K562 (cell line): ENCODE results near the gene TENM3. TPM values are rescaled to one million over a fixed set of nuclear protein-coding genes. Genes with fewer than 3 reads are reported as not detected.

Source experiments
- ATAC-seq: fragments of 200-7000 bp; cut with Tn5 transposase; 3 replicates; pipeline ENCODE4 v1.9.1; 2020; ENCODE audit warnings: moderate library complexity
- BruUV-seq: library from RNA; stranded (reverse); fragments of 400-500 nt; replicated peaks from 2 replicates; lab custom pipeline; 2021; lab: Mats Ljungman, UMichigan
- CTCF ChIA-PET: fragments of 300-600 bp; formaldehyde crosslinking; extraction: SDS; loops from one replicate; lab custom pipeline; 2021; ENCODE audit warnings: low intra/inter-chr PET ratio; lab: Yijun Ruan, JAX
- POLR2A ChIA-PET: fragments of 300-600, 350-650 bp; sonication (Branson Sonifier 250); formaldehyde crosslinking; extraction: SDS; loops from one replicate; lab custom pipeline; 2021; ENCODE audit warnings: antibody characterized with exemption, inconsistent platforms; lab: Yijun Ruan, JAX
- DNase-seq, 4 experiments: peaks; one replicate each; pipeline versions ENCODE4 v3.0.0 to v3.0.0-alpha.2; 2011 to 2018; ENCODE audit warnings: low spot score in 3 of 4, mixed read lengths in 3 of 4; ENCODE audit errors: extremely low read depth in 1 of 4
- FAIRE-seq: peaks from 2 replicates; lab custom pipeline; 2011; peaks lifted over from hg19 to GRCh38; lab: Jason Lieb, UNC
- H2AFZ ChIP-seq: 2 replicates; pipeline ENCODE4 v1.6.0; 2011; ENCODE audit warnings: low read depth, low read length, control low read depth, inconsistent platforms
- H3K27ac ChIP-seq: fragments of 200-600 bp; 3 replicates; pipeline ENCODE4 v1.8.0; 2011; ENCODE audit warnings: low read depth, mild to moderate bottlenecking, control low read depth, inconsistent platforms, low read length, moderate library complexity, mixed read lengths; ENCODE audit errors: extremely low read depth
- H3K27me3 ChIP-seq, 2 experiments: fragments of 300-600 bp in 1 of 2; 2 replicates in 1 of 2; 3 replicates in 1 of 2; pipeline versions ENCODE4 v1.6.0 to v1.8.0; 2011; ENCODE audit warnings: inconsistent platforms in 2 of 2, low read length in 2 of 2, mild to moderate bottlenecking in 1 of 2, mixed read lengths in 1 of 2, moderate library complexity in 1 of 2; ENCODE audit not compliant: control insufficient read depth in 2 of 2, insufficient read depth in 2 of 2
- H3K36me3 ChIP-seq: fragments of 300-600 bp; 3 replicates; pipeline ENCODE4 v1.8.0; 2011; ENCODE audit warnings: mild to moderate bottlenecking, low read length, inconsistent platforms; ENCODE audit not compliant: control insufficient read depth, insufficient read depth
- H3K4me1 ChIP-seq, 2 experiments: fragments of 200-600 bp in 1 of 2; replicated peaks in 1 of 2; 2 replicates in 1 of 2; 3 replicates in 1 of 2; pipeline versions ENCODE4 v1.5.1 to v1.8.0; 2011; ENCODE audit warnings: inconsistent platforms in 2 of 2, low read length in 2 of 2, mild to moderate bottlenecking in 1 of 2, mixed read lengths in 1 of 2, moderate library complexity in 1 of 2; ENCODE audit not compliant: control insufficient read depth in 2 of 2, insufficient read depth in 2 of 2
- H3K4me2 ChIP-seq: 2 replicates; pipeline ENCODE4 v1.6.1; 2011; ENCODE audit warnings: low read length, control low read depth, inconsistent platforms, mixed read lengths; ENCODE audit not compliant: insufficient read depth
- H3K4me3 ChIP-seq: fragments of 200-600 bp; sonication (generic), shearing (Covaris generic); 2 replicates; pipeline ENCODE4 v1.5.1; 2016; ENCODE audit warnings: control low read depth, inconsistent platforms
- H3K79me2 ChIP-seq: fragments of 200-600 bp; 3 replicates; pipeline ENCODE4 v1.8.0; 2011; ENCODE audit warnings: low read length, inconsistent platforms; ENCODE audit not compliant: control insufficient read depth, insufficient read depth
- H3K9ac ChIP-seq, 2 experiments: 2 replicates each; pipeline versions ENCODE4 v1.6.0 to v1.6.1; 2011; ENCODE audit warnings: low read depth in 2 of 2, low read length in 2 of 2, control low read depth in 1 of 2, inconsistent platforms in 1 of 2, mild to moderate bottlenecking in 1 of 2, mixed read lengths in 1 of 2; ENCODE audit not compliant: insufficient read depth in 1 of 2
- H3K9me1 ChIP-seq: one replicate; pipeline ENCODE4 v1.6.0; 2011; ENCODE audit warnings: inconsistent platforms, mild to moderate bottlenecking, low read length, moderate library complexity; ENCODE audit not compliant: control insufficient read depth, insufficient read depth
- H3K9me3 ChIP-seq: replicated peaks from 2 replicates; pipeline ENCODE4 v1.5.1; 2011; ENCODE audit warnings: low read depth, low read length, inconsistent platforms; ENCODE audit not compliant: control insufficient read depth, insufficient read depth
- H4K20me1 ChIP-seq: replicated peaks from 2 replicates; pipeline ENCODE4 v1.6.1; 2011; ENCODE audit warnings: low read length, inconsistent platforms, mixed read lengths; ENCODE audit not compliant: control insufficient read depth, insufficient read depth
- CEBPB ChIP-seq: fragments of 450-650 bp; IDR thresholded peaks from 2 replicates; pipeline ENCODE4 v1.6.1; 2016; ENCODE audit warnings: missing genetic modification characterization, missing compliant biosample characterization
- CEBPG ChIP-seq, 3 experiments: fragments of 200-800 bp in 1 of 3; sonication (Bioruptor generic) in 1 of 3; sonication (generic) in 1 of 3; formaldehyde crosslinking in 1 of 3; IDR thresholded peaks in 2 of 3; conservative IDR thresholded peaks in 1 of 3; 2 replicates each; pipeline versions ENCODE4 v1.6.1 to v1.8.0; 2016 to 2022; ENCODE audit warnings: missing compliant biosample characterization in 2 of 3, missing genetic modification characterization in 2 of 3, mild to moderate bottlenecking in 1 of 3, missing genetic modification reagents in 1 of 3
- HDAC3 ChIP-seq: fragments of 450-650 bp; IDR thresholded peaks from 2 replicates; pipeline ENCODE4 v1.6.1; 2018; ENCODE audit warnings: borderline replicate concordance, mild to moderate bottlenecking, moderate library complexity; ENCODE audit not compliant: partially characterized antibody
- KDM1A ChIP-seq, 2 experiments: fragments of 450-650 bp; IDR thresholded peaks; 2 replicates each; pipeline ENCODE4 v1.6.1; 2016; ENCODE audit warnings: mild to moderate bottlenecking in 2 of 2
- MAZ ChIP-seq, 2 experiments: fragments of 450-650 bp in 1 of 2; sonication (generic) in 1 of 2; formaldehyde crosslinking; IDR thresholded peaks in 1 of 2; conservative IDR thresholded peaks in 1 of 2; 2 replicates each; pipeline versions ENCODE4 v1.4.0 to v1.5.0; 2020; ENCODE audit warnings: mild to moderate bottlenecking in 1 of 2, missing genetic modification reagents in 1 of 2
- NR1H2 ChIP-seq: sonication (generic); formaldehyde crosslinking; IDR thresholded peaks from 2 replicates; pipeline ENCODE4 v1.4.0; 2020; ENCODE audit warnings: mild to moderate bottlenecking, missing genetic modification reagents
- RBBP5 ChIP-seq: fragments of 200-600 bp; sonication (generic); IDR thresholded peaks from 2 replicates; pipeline ENCODE4 v1.6.1; 2012; ENCODE audit warnings: borderline replicate concordance, mild to moderate bottlenecking, low read length, control low read depth, inconsistent platforms; ENCODE audit not compliant: insufficient read depth, poor library complexity, severe bottlenecking
- WHSC1 ChIP-seq: IDR thresholded peaks from one replicate; pipeline ENCODE4 v1.6.1; 2012; ENCODE audit warnings: low read length, control low read depth, inconsistent platforms
- WGBS: fragments of 100-300 bp; shearing (Covaris generic); methylation state at CpG from one replicate; pipeline ENCODE4 v1.1.6; 2016; ENCODE audit warnings: low coverage, mixed read lengths; ENCODE audit not compliant: insufficient coverage; ENCODE audit errors: missing lambda C conversion rate; 5-methylcytosine and 5-hydroxymethylcytosine counted together
- in situ Hi-C: fragments of 300-500 bp; cut with MboI; formaldehyde crosslinking; loops from 4 replicates; pipeline ENCODE4 v1.15.0; 2018; ENCODE audit warnings: inconsistent platforms, mixed read lengths
- intact Hi-C: fragments of 100-400 bp; cut with micrococcal nuclease; formaldehyde crosslinking; loops from 2 replicates; pipeline ENCODE4 v1.14.2; 2022
- polyA plus RNA-seq, 8 experiments: library from polyadenylated mRNA; depleted of rRNA in 4 of 8; stranded (reverse) in 5 of 8; unstranded in 3 of 8; fragments of >200 nt; fragmentation: Nextera tagmentation in 2 of 8; fragmentation: Illumina TruSeq in 1 of 8; extraction: Ambion mirVana in 2 of 8; extraction: Trizol in 1 of 8; gene quantifications; 2 replicates each; pipeline versions ENCODE4 v1.2.1 to v1.2.3, GENCODE V29; 2011 to 2014; ENCODE audit warnings: inconsistent platforms in 1 of 8, missing spikeins in 1 of 8
- total RNA-seq, 7 experiments: library from RNA; depleted of rRNA in 6 of 7; stranded (reverse); fragments of >200 nt in 6 of 7; fragmentation: Illumina TruSeq in 2 of 7; extraction: Trizol in 2 of 7; gene quantifications; 2 replicates each; pipeline versions ENCODE4 v1.2.1 to v1.2.3, GENCODE V29; 2011 to 2021; ENCODE audit warnings: low replicate concordance in 1 of 7

TENM3 gene
- total and polyA plus RNA-seq, 9 of the 15 experiments (the other 6 are each of a cell fraction or from before 2014, with no cell fraction given): 0.01 to 0.02 TPM; not detected in 7

GRCh38 chr4:182578402-182578801 lies 335.2 kb downstream of the TENM3 start:
- ChIA-PET CTCF (interaction anchor here (0.7 kb wide), 1 partner anchor 1504 kb away, joined by 3 read pairs; no protein-coding TSS in a partner anchor), POLR2A (no interaction called here)
- H3K4me3 ChIP-seq: no peak overlapping the region
- TF ChIP-seq WHSC1 (no peak), KDM1A (IDR thresholded peaks at IDR 0.05) (no peak), MAZ (CRISPR knock-in tag; conservative IDR thresholded peaks at IDR 0.05 in 1 of 2, IDR thresholded peaks at IDR 0.05 in 1 of 2) (no peak), HDAC3 (no peak), RBBP5 (no peak)
- no peak overlapping the region for H3K27ac ChIP-seq
- BruUV-seq: no TSS peak
- H3K27me3 ChIP-seq: no peaks in the 10 kb centered on the region
- no peak overlapping the region for H3K4me2 ChIP-seq
- in situ Hi-C loops (no loop called here), intact Hi-C loops (no loop called here)
- H3K4me1 ChIP-seq: no peaks in the 10 kb centered on the region
- no peaks in the 10 kb centered on the region for H3K79me2 ChIP-seq
- FAIRE-seq (no peak), DNase-seq (no peak), ATAC-seq (no peak)
- H3K9ac ChIP-seq: no peak overlapping the region
- no peaks in the 10 kb centered on the region for H3K9me3 ChIP-seq
- no peaks in the 10 kb centered on the region for H3K9me1 ChIP-seq
- no peaks in the 10 kb centered on the region for H3K36me3 ChIP-seq
- no peaks in the 10 kb centered on the region for H4K20me1 ChIP-seq
- H2AFZ ChIP-seq: no peak overlapping the region

GRCh38 chr4:182582245-182582644 lies 339.0 kb downstream of the TENM3 start:
- WGBS: 2% methylated on average over 4 of the region's 4 CpGs
- Histone ChIP-seq H3K36me3 (no peaks in the 10 kb centered on the region), H3K9me1 (no peaks in the 10 kb centered on the region), H3K27me3 (no peaks in the 10 kb centered on the region), H2AFZ (no peak overlapping the region), H3K4me2 (no peak overlapping the region), H3K9ac (no peak overlapping the region), H3K79me2 (no peaks in the 10 kb centered on the region), H3K4me3 (no peak overlapping the region), H4K20me1 (no peaks in the 10 kb centered on the region), H3K4me1 (no peaks in the 10 kb centered on the region), H3K9me3 (no peaks in the 10 kb centered on the region), H3K27ac (no peak overlapping the region)
- DNase-seq (no peak), FAIRE-seq (no peak), ATAC-seq (no peak)
- ChIA-PET CTCF (no interaction called here), POLR2A (no interaction called here)
- in situ Hi-C loops (no loop called here), intact Hi-C loops (no loop called here)
- no TSS peak for BruUV-seq
- TF ChIP-seq NR1H2 (no peak), CEBPB (tag) (peak; percentile 89), CEBPG (CRISPR knock-in tag; IDR thresholded peaks at IDR 0.05) (no peak), CEBPG (tag; conservative IDR thresholded peaks at IDR 0.05 in 1 of 2, IDR thresholded peaks at IDR 0.05 in 1 of 2) (peak; percentile 40 to 95; a peak in 3 of 4 replicates)
